ENCODE measurements around the gene DDX19B. TPM values are rescaled to one million over a fixed set of nuclear protein-coding genes. Genes with fewer than 3 reads are reported as not detected.
"Not testable (repeated sequence)": the region's sequence is repeated elsewhere in the genome, so short reads cannot be mapped to it uniquely, and the experiment has no call there.

The DDX19B gene
- 10 to 100 TPM; 28.7 to 31.3 TPM for total RNA-seq

- peak within 1 kb of the TSS; percentile 92 for H3K27ac Mint-ChIP-seq
- H3K36me3 Mint-ChIP-seq (ENCODE audit: low read depth) = peaks cover 21% of the 10 kb centered on the region
Observed at GRCh38 chr16:70298988-70299938, at the start of gene DDX19B. DDX19B (plus strand) TSS chr16:70299186; CDS start chr16:70299298, 112 bp downstream.

GRCh38 chr16:70249697-70250096 is 49.3 kb upstream of the DDX19B start:
- intact Hi-C loops (cut with micrococcal nuclease) = loop anchor here (5.0 to 10.0 kb wide), 2 partner anchors 137 to 275 kb away; partner anchors contain the start of genes COG4, PDPR and SF3B3
- peak overlapping the region; percentile 72 for H3K4me3 Mint-ChIP-seq
- CTCF ChIA-PET = interaction anchor here (0.6 to 0.9 kb wide), 2 partner anchors 34 to 85 kb away, joined by 3 to 4 read pairs; no protein-coding TSS in a partner anchor
- peaks cover 33% of the 10 kb centered on the region for H3K36me3 Mint-ChIP-seq (ENCODE audit: low read depth)
- H3K27ac Mint-ChIP-seq = peak overlapping the region; percentile 80
- not testable (repeated sequence) for H3K27me3 Mint-ChIP-seq (ENCODE audit: low read depth); H3K9me3 Mint-ChIP-seq; DNase-seq
- peaks cover 35% of the 10 kb centered on the region for H3K4me1 Mint-ChIP-seq (ENCODE audit: low read depth)

More at GRCh38 chr16:70298988-70299938, at the start of gene DDX19B:
- CTCF ChIA-PET = interaction anchor here (0.7 to 2.1 kb wide), 5 partner anchors 11 to 48 kb away, joined by 3 to 14 read pairs (median 4); partner anchors contain the start of genes DDX19A and EXOSC6
- Mint-ChIP-seq H3K4me3 (peak within 1 kb of the TSS; percentile 89), H3K27me3 (ENCODE audit: low read depth) (no peaks in the 10 kb centered on the region), H3K4me1 (ENCODE audit: low read depth) (peaks cover 41% of the 10 kb centered on the region), H3K9me3 (peaks cover 10% of the 10 kb centered on the region)
- peak; percentile 78 for DNase-seq
- intact Hi-C loops (cut with micrococcal nuclease) = loop anchor here (1.0 kb wide), 2 partner anchors 10 to 47 kb away; partner anchors contain the start of genes AARS1 and DDX19A

- CTCF ChIA-PET = interaction anchor here (0.6 to 2.9 kb wide), 14 partner anchors 10 to 1127 kb away, joined by 3 to 14 read pairs (median 4); partner anchors contain the start of genes AARS1 and DDX19B
- Mint-ChIP-seq H3K27me3 (ENCODE audit: low read depth) (no peaks in the 10 kb centered on the region), H3K27ac (peak overlapping the region; percentile 85), H3K4me3 (peak overlapping the region; percentile 84), H3K4me1 (ENCODE audit: low read depth) (peaks cover 31% of the 10 kb centered on the region), H3K36me3 (ENCODE audit: low read depth) (peaks cover 38% of the 10 kb centered on the region), H3K9me3 (no peaks in the 10 kb centered on the region)
- peak; percentile 37 for DNase-seq
- intact Hi-C loops (cut with micrococcal nuclease) = loop anchor here (1.0 to 10.0 kb wide), 3 partner anchors 38 to 274 kb away; partner anchors contain the start of genes AARS1, COG4, PDPR and SF3B3
Observed at GRCh38 chr16:70250748-70251628, 48.0 kb upstream of the DDX19B start.

- Mint-ChIP-seq H3K9me3 (no peaks in the 10 kb centered on the region), H3K36me3 (ENCODE audit: low read depth) (peaks cover 39% of the 10 kb centered on the region), H3K27me3 (ENCODE audit: low read depth) (no peaks in the 10 kb centered on the region), H3K27ac (peak within 1 kb of the TSS; percentile 93), H3K4me3 (peak within 1 kb of the TSS; percentile 86), H3K4me1 (ENCODE audit: low read depth) (peaks cover 24% of the 10 kb centered on the region)
- intact Hi-C loops (cut with micrococcal nuclease) = loop anchor here (1.0 to 10.0 kb wide), 3 partner anchors 38 to 273 kb away; partner anchors contain the start of genes AARS1, COG4, PDPR and SF3B3
- DNase-seq = peak; percentile 96
- CTCF ChIA-PET = interaction anchor here (0.6 to 2.9 kb wide), 22 partner anchors 10 to 909 kb away, joined by 3 to 14 read pairs (median 4); partner anchors contain the start of genes AARS1, DDX19A and DDX19B
Observed at GRCh38 chr16:70251629-70252354, 47.2 kb upstream of the DDX19B start, which contains the start of gene EXOSC6. EXOSC6 (minus strand) TSS chr16:70251940; CDS start chr16:70251900, 40 bp downstream.

GRCh38 chr16:70252355-70252988 is 46.5 kb upstream of the DDX19B start:
- CTCF ChIA-PET = interaction anchor here (0.6 to 2.9 kb wide), 18 partner anchors 9 to 846 kb away, joined by 3 to 14 read pairs (median 4); partner anchors contain the start of genes AARS1, DDX19A and DDX19B
- peak; percentile 39 for DNase-seq

GRCh38 chr16:70253291-70254106 is 45.5 kb upstream of the DDX19B start:
- no peaks in the 10 kb centered on the region for H3K9me3 Mint-ChIP-seq
- peak overlapping the region; percentile 65 for H3K27ac Mint-ChIP-seq
- H3K4me3 Mint-ChIP-seq = no peak overlapping the region
- peaks cover 15% of the 10 kb centered on the region for H3K4me1 Mint-ChIP-seq (ENCODE audit: low read depth)
- peaks cover 50% of the 10 kb centered on the region for H3K36me3 Mint-ChIP-seq (ENCODE audit: low read depth)
- peak; percentile 46 for DNase-seq
- CTCF ChIA-PET = interaction anchor here (0.5 to 1.8 kb wide), 9 partner anchors 14 to 271 kb away, joined by 3 to 12 read pairs (median 4); no protein-coding TSS in a partner anchor
- intact Hi-C loops (cut with micrococcal nuclease) = loop anchor here (5.0 to 10.0 kb wide), 2 partner anchors 141 to 271 kb away; partner anchors contain the start of genes COG4, PDPR and SF3B3
- no peaks in the 10 kb centered on the region for H3K27me3 Mint-ChIP-seq (ENCODE audit: low read depth)

More at GRCh38 chr16:70252355-70252988, 46.5 kb upstream of the DDX19B start:
- H3K4me3 Mint-ChIP-seq = no peak overlapping the region
- H3K9me3 Mint-ChIP-seq = no peaks in the 10 kb centered on the region
- H3K36me3 Mint-ChIP-seq (ENCODE audit: low read depth) = peaks cover 43% of the 10 kb centered on the region
- H3K27me3 Mint-ChIP-seq (ENCODE audit: low read depth) = no peaks in the 10 kb centered on the region
- peak overlapping the region; percentile 66 for H3K27ac Mint-ChIP-seq
- peaks cover 23% of the 10 kb centered on the region for H3K4me1 Mint-ChIP-seq (ENCODE audit: low read depth)
- intact Hi-C loops (cut with micrococcal nuclease) = loop anchor here (5.0 to 10.0 kb wide), 2 partner anchors 140 to 272 kb away; partner anchors contain the start of genes COG4, PDPR and SF3B3

GRCh38 chr16:70254180-70254964 is 44.6 kb upstream of the DDX19B start:
- Mint-ChIP-seq H3K9me3 (no peaks in the 10 kb centered on the region), H3K36me3 (ENCODE audit: low read depth) (peaks cover 53% of the 10 kb centered on the region), H3K27ac (peak overlapping the region; percentile 65), H3K27me3 (ENCODE audit: low read depth) (no peaks in the 10 kb centered on the region), H3K4me1 (ENCODE audit: low read depth) (peaks cover 10% of the 10 kb centered on the region), H3K4me3 (no peak overlapping the region)
- CTCF ChIA-PET = interaction anchor here (0.6 to 1.6 kb wide), 8 partner anchors 12 to 268 kb away, joined by 3 to 12 read pairs (median 4); no protein-coding TSS in a partner anchor
- DNase-seq = no peak
- intact Hi-C loops (cut with micrococcal nuclease) = loop anchor here (5.0 to 10.0 kb wide), 2 partner anchors 142 to 270 kb away; partner anchors contain the start of genes COG4, PDPR and SF3B3

GRCh38 chr16:70254965-70255286 is 44.1 kb upstream of the DDX19B start:
- H3K4me1 Mint-ChIP-seq (ENCODE audit: low read depth) = peaks cover 7% of the 10 kb centered on the region
- no peaks in the 10 kb centered on the region for H3K9me3 Mint-ChIP-seq
- H3K27ac Mint-ChIP-seq = no peak overlapping the region
- CTCF ChIA-PET = interaction anchor here (0.6 to 1.6 kb wide), 7 partner anchors 12 to 267 kb away, joined by 3 to 12 read pairs (median 4); no protein-coding TSS in a partner anchor
- peaks cover 50% of the 10 kb centered on the region for H3K36me3 Mint-ChIP-seq (ENCODE audit: low read depth)
- H3K27me3 Mint-ChIP-seq (ENCODE audit: low read depth) = no peaks in the 10 kb centered on the region
- no peak for DNase-seq
- intact Hi-C loops (cut with micrococcal nuclease) = loop anchor here (5.0 to 10.0 kb wide), 2 partner anchors 143 to 270 kb away; partner anchors contain the start of genes COG4, PDPR and SF3B3
- H3K4me3 Mint-ChIP-seq = no peak overlapping the region

- intact Hi-C loops (cut with micrococcal nuclease) = loop anchor here (10.0 kb wide), 1 partner anchor 269 kb away; the partner anchor contains the start of genes COG4 and SF3B3
- CTCF ChIA-PET = interaction anchor here (0.7 to 1.6 kb wide), 4 partner anchors 11 to 77 kb away, joined by 3 to 4 read pairs (median 4); no protein-coding TSS in a partner anchor
- no peak for DNase-seq
- no peaks in the 10 kb centered on the region for H3K27me3 Mint-ChIP-seq (ENCODE audit: low read depth)
- no peak overlapping the region for H3K4me3 Mint-ChIP-seq
- no peak overlapping the region for H3K27ac Mint-ChIP-seq
- peaks cover 2% of the 10 kb centered on the region for H3K4me1 Mint-ChIP-seq (ENCODE audit: low read depth)
- no peaks in the 10 kb centered on the region for H3K9me3 Mint-ChIP-seq
- peaks cover 48% of the 10 kb centered on the region for H3K36me3 Mint-ChIP-seq (ENCODE audit: low read depth)
Observed at GRCh38 chr16:70255574-70255973, 43.4 kb upstream of the DDX19B start.

All from activated naive CD4-positive, alpha-beta T cell treated with anti-CD3 and anti-CD28 coated beads for 36 hours (primary cell).